Testis (tissue), 5 donors: Measurements from ENCODE around the gene HSFX2. TPM values are rescaled to one million over a fixed set of nuclear protein-coding genes. Genes with fewer than 3 reads are reported as not detected.
"Not testable (repeated sequence)": the region's sequence is repeated elsewhere in the genome, so short reads cannot be mapped to it uniquely, and the experiment has no call there.

Source experiments
- DNase-seq: peaks from one replicate; pipeline ENCODE4 v3.0.0-alpha.2; 2019
- H3K27ac ChIP-seq, 2 donors: fragments of 200-600 bp; sonication (generic); one replicate each; pipeline ENCODE4 v1.5.1; 2019
- H3K27me3 ChIP-seq: fragments of 200-600 bp; sonication (generic); one replicate; pipeline ENCODE4 v1.5.1; 2019
- H3K36me3 ChIP-seq: fragments of 200-600 bp; sonication (generic); one replicate; pipeline ENCODE4 v1.5.1; 2017; ENCODE audit warnings: low read depth; ENCODE audit errors: missing control alignments
- H3K4me1 ChIP-seq: fragments of 200-600 bp; sonication (generic); one replicate; pipeline ENCODE4 v1.5.1; 2019
- H3K4me3 ChIP-seq, 2 donors: fragments of 200-600 bp; sonication (generic); one replicate each; pipeline ENCODE4 v1.5.1; 2017 to 2019
- H3K9me3 ChIP-seq: fragments of 200-600 bp; sonication (generic); one replicate; pipeline ENCODE4 v1.5.1; 2017
- POLR2A ChIP-seq: fragments of 450-650 bp; IDR thresholded peaks from one replicate; pipeline ENCODE4 v1.6.1; 2017; ENCODE audit warnings: antibody characterized with exemption, mild to moderate bottlenecking, moderate library complexity
- WGBS, 2 donors: methylation state at CpG; one replicate each; pipeline ENCODE4 v1.1.5; 2018; 5-methylcytosine and 5-hydroxymethylcytosine counted together
- intact Hi-C: fragments of 100-400 bp; cut with DNase I; formaldehyde crosslinking; loops from one replicate; pipeline ENCODE4 v1.15.1; 2023; ENCODE audit warnings: low total_unique reads
- long read RNA-seq, 2 donors: transcript quantifications; one replicate each; lab custom pipeline, GENCODE V29; 2026
- polyA plus RNA-seq: library from polyadenylated mRNA; stranded (reverse); fragments of 350-450 nt; fragmentation: Illumina TruSeq; extraction: RNeasy Lipid Tissue Mini Kit (QIAGEN cat#74804); gene quantifications from one replicate; pipeline ENCODE4 v1.2.3, GENCODE V29; 2014; ENCODE audit warnings: low read depth, low replicate concordance; ENCODE audit not compliant: insufficient read depth
- total RNA-seq, 2 donors: library from RNA; depleted of rRNA; stranded (reverse); fragments of >200 nt; gene quantifications; one replicate each; pipeline ENCODE4 v1.2.3, GENCODE V29; 2016
- TF ChIP-seq, protein P1 (sequence below), 3 experiments: fragments of 450-650 bp in 2 of 3; fragments of 200-600 bp in 1 of 3; sonication (generic) in 1 of 3; IDR thresholded peaks; one replicate each; pipeline ENCODE4 v1.5.1; 2016 to 2019; ENCODE audit warnings: antibody characterized with exemption in 3 of 3, mild to moderate bottlenecking in 2 of 3, moderate library complexity in 1 of 3

Gene HSFX2, protein sequence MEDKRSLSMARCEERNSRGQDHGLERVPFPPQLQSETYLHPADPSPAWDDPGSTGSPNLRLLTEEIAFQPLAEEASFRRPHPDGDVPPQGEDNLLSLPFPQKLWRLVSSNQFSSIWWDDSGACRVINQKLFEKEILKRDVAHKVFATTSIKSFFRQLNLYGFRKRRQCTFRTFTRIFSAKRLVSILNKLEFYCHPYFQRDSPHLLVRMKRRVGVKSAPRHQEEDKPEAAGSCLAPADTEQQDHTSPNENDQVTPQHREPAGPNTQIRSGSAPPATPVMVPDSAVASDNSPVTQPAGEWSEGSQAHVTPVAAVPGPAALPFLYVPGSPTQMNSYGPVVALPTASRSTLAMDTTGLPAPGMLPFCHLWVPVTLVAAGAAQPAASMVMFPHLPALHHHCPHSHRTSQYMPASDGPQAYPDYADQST
- total RNA-seq (1 to 10 TPM; 4.8 to 5.6 TPM), polyA plus RNA-seq (11.8 TPM)
- long read RNA-seq, donor 1: 0 reads
- long read RNA-seq, donor 2: 0 reads

DNA sequence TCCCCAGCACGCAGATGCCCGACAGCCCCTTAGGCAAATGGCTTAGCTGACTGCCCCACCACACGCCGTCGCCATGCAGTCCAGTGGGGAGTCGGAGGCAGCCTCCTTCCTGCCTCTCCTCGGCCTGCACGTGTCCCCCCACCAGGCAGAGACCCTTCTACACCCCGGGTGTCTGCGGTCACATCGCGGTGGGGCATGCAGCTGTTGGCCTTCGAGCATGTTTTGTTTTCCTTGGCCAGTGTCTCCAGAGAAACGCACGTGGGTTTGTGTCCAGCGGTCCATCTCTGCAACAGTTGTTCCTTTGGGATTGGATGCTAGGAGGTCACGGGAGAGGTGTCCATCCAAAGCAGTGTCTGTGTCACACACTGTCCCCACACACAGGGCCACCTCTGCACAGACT is at the start of gene HSFX2:
Gene HSFX2, minus strand, starts transcription at position 101 of the 400 bp plus-strand sequence. CDS start 614 bp downstream, outside the sequence.
- H3K27ac ChIP-seq, H3K4me1 ChIP-seq, H3K9me3 ChIP-seq, DNase-seq, H3K27me3 ChIP-seq, intact Hi-C loops, H3K4me3 ChIP-seq, H3K36me3 ChIP-seq: not testable (repeated sequence)
- WGBS, 2 donors: no CpG with 5 or more reads among the region's 17 CpGs

DNA sequence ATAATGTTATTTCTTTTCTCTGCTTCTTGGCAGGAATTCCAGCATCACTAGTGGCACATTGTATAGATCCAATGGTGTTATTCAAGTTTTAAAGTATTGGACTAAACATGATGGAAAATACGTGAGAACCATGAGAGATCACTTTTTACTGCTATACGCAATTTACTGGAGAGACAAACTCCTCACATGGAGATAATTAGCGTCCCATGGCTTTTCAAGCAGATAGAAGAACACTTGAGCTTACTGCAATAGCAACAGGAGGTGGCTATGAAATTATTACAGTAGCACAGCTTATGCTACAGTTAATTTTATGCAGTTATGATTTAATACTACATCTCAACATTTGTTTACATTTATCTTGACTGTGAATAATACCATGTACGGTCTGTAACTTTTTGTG is 48.4 kb upstream of the HSFX2 start:
- Histone ChIP-seq H3K27me3 (no peaks in the 10 kb centered on the region), H3K4me1 (no peaks in the 10 kb centered on the region), H3K36me3 (no peaks in the 10 kb centered on the region), H3K9me3 (no peaks in the 10 kb centered on the region), H3K27ac (no peak overlapping the region), H3K4me3 (no peak overlapping the region)
- WGBS, 2 donors: 69 to 79% methylated on average over 4 of the region's 4 CpGs
- TF ChIP-seq, protein P1, sequence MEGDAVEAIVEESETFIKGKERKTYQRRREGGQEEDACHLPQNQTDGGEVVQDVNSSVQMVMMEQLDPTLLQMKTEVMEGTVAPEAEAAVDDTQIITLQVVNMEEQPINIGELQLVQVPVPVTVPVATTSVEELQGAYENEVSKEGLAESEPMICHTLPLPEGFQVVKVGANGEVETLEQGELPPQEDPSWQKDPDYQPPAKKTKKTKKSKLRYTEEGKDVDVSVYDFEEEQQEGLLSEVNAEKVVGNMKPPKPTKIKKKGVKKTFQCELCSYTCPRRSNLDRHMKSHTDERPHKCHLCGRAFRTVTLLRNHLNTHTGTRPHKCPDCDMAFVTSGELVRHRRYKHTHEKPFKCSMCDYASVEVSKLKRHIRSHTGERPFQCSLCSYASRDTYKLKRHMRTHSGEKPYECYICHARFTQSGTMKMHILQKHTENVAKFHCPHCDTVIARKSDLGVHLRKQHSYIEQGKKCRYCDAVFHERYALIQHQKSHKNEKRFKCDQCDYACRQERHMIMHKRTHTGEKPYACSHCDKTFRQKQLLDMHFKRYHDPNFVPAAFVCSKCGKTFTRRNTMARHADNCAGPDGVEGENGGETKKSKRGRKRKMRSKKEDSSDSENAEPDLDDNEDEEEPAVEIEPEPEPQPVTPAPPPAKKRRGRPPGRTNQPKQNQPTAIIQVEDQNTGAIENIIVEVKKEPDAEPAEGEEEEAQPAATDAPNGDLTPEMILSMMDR (IDR thresholded peaks at IDR 0.05): no peak
- no peak for TF ChIP-seq POLR2A
- intact Hi-C loops: no loop called here
- DNase-seq: no peak

DNA sequence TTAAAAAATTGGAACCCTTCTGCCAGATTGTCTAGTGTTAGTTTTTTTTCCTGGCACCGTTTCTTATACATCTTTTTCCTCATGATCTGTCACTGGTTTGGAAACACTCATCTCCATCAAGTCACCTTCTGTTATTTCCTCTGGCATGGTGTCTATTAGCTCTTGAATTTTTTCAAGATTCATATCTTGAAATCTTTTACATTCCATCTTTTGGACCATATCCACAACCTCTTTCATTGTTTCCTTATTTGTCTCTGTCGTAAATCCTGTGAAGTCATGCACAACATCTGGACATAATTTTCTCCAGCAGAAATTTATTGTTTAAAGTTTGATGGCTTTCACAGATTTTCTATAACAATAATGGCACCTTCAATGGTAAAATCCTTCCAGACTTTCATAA is 46.7 kb upstream of the HSFX2 start:
- intact Hi-C loops: no loop called here
- WGBS, 2 donors: 64 to 78% methylated on average over 2 of the region's 2 CpGs
- TF ChIP-seq, protein P1 (IDR thresholded peaks at IDR 0.05): no peak
- no peak for TF ChIP-seq POLR2A
- no peaks in the 10 kb centered on the region for H3K36me3 ChIP-seq
- no peaks in the 10 kb centered on the region for H3K9me3 ChIP-seq
- no peak overlapping the region for H3K27ac ChIP-seq
- H3K4me1 ChIP-seq: no peaks in the 10 kb centered on the region
- H3K4me3 ChIP-seq: no peak overlapping the region
- no peak for DNase-seq
- H3K27me3 ChIP-seq: no peaks in the 10 kb centered on the region

DNA sequence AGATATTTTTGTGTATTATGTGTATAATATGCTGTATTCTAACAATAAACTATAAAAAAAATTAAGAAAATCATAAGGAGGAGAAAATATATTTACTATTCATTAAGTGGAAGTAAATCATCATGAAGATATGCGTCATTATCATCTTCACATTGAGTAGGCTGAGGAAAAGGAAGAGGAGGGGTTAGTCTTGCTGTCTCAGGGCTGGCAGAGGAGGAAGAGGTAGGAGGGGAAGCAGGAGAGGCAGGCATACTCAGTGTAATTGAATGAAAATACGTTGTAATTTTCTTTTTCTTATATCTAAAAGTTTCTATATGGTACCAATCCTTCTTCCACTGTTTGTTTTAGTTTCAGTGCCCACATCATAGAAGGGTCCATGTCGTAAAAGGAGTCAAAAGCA is 46.3 kb upstream of the HSFX2 start:
- Histone ChIP-seq H3K27me3 (no peaks in the 10 kb centered on the region), H3K9me3 (no peaks in the 10 kb centered on the region), H3K27ac (no peak overlapping the region), H3K36me3 (no peaks in the 10 kb centered on the region), H3K4me1 (no peaks in the 10 kb centered on the region), H3K4me3 (no peak overlapping the region)
- DNase-seq: no peak
- intact Hi-C loops: no loop called here
- TF ChIP-seq, protein P1 (IDR thresholded peaks at IDR 0.05): no peak
- TF ChIP-seq POLR2A: no peak
- 50 to 70% methylated on average over 3 of the region's 3 CpGs for WGBS, 2 donors

DNA sequence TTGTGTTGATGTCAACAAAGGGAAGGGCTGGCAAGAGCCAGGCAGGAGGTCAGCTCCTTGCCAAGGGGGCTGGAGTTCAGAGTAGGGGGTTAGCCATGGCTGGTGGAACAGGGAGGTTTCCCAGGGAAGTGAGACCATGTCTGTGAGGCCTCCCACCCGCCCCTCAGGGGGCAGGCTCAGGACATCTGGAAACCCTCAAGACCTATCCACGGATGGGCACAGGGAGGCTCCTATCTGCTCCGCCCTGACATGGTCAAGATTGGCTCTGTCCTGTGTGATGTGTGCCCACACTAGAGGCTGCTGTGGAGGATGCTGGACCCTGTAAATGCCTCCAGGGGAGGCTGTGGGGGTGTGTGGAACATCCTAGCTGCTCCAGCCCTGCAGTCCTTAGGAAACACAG is 44.5 kb upstream of the HSFX2 start:
- no peak overlapping the region for H3K4me3 ChIP-seq
- H3K27me3 ChIP-seq: no peaks in the 10 kb centered on the region
- H3K9me3 ChIP-seq: no peaks in the 10 kb centered on the region
- intact Hi-C loops: no loop called here
- no peaks in the 10 kb centered on the region for H3K4me1 ChIP-seq
- H3K36me3 ChIP-seq: no peaks in the 10 kb centered on the region
- 92% methylated on average over 3 of the region's 3 CpGs; no CpG with 5 or more reads in 1 of the 2 donors for WGBS, 2 donors
- DNase-seq: no peak
- TF ChIP-seq, protein P1 (IDR thresholded peaks at IDR 0.05): no peak
- TF ChIP-seq POLR2A: no peak
- H3K27ac ChIP-seq: no peak overlapping the region
